Measurements from ENCODE around the gene SMARCB1. TPM values are rescaled to one million over a fixed set of nuclear protein-coding genes. Genes with fewer than 3 reads are reported as not detected.

Gene SMARCB1
- total RNA-seq, 1 experiment from 2014 or later: 115 TPM

DNA sequence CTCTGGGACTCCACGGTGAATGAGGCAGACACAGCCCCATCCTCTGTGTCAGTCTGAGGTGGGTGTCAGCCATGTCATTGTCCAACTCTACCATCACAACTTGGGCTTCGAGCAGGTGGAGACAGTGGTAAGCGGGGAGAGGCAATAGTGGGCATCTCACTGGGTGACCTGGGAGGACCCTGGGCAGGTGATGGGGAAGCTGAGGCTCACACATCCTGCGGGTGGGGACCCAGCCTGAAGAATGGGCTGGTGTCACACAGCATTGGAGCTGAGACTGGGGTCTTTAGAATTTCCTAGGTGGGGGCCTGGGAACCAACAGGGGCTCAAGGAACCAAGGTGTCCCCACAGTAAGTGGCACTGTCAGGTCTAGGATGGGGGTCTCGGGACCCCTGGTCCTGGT is 7.0 kb upstream of the SMARCB1 start:
- H3K27me3 Mint-ChIP-seq (ENCODE audit: insufficient read depth, unreplicated experiment): no peaks in the 10 kb centered on the region
- BruUV-seq (replicated peaks): no TSS peak
- no peaks in the 10 kb centered on the region for H3K36me3 Mint-ChIP-seq (ENCODE audit: insufficient read depth, unreplicated experiment)
- no peak for DNase-seq (ENCODE audit: unreplicated experiment)
- no peaks in the 10 kb centered on the region for H3K9me3 Mint-ChIP-seq (ENCODE audit: unreplicated experiment)
- H3K4me1 Mint-ChIP-seq (ENCODE audit: insufficient read depth, unreplicated experiment): peaks cover 16% of the 10 kb centered on the region
- no peak overlapping the region for H3K27ac Mint-ChIP-seq (ENCODE audit: low read depth, unreplicated experiment)
- H3K4me3 Mint-ChIP-seq (ENCODE audit: unreplicated experiment): no peak overlapping the region
- POLR2A ChIA-PET: no interaction called here
- intact Hi-C loops (cut with micrococcal nuclease): no loop called here
- TF ChIP-seq, protein P1, sequence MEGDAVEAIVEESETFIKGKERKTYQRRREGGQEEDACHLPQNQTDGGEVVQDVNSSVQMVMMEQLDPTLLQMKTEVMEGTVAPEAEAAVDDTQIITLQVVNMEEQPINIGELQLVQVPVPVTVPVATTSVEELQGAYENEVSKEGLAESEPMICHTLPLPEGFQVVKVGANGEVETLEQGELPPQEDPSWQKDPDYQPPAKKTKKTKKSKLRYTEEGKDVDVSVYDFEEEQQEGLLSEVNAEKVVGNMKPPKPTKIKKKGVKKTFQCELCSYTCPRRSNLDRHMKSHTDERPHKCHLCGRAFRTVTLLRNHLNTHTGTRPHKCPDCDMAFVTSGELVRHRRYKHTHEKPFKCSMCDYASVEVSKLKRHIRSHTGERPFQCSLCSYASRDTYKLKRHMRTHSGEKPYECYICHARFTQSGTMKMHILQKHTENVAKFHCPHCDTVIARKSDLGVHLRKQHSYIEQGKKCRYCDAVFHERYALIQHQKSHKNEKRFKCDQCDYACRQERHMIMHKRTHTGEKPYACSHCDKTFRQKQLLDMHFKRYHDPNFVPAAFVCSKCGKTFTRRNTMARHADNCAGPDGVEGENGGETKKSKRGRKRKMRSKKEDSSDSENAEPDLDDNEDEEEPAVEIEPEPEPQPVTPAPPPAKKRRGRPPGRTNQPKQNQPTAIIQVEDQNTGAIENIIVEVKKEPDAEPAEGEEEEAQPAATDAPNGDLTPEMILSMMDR (IDR thresholded peaks at IDR 0.05; ENCODE audit: unreplicated experiment): no peak
- CTCF ChIA-PET: no interaction called here

DNA sequence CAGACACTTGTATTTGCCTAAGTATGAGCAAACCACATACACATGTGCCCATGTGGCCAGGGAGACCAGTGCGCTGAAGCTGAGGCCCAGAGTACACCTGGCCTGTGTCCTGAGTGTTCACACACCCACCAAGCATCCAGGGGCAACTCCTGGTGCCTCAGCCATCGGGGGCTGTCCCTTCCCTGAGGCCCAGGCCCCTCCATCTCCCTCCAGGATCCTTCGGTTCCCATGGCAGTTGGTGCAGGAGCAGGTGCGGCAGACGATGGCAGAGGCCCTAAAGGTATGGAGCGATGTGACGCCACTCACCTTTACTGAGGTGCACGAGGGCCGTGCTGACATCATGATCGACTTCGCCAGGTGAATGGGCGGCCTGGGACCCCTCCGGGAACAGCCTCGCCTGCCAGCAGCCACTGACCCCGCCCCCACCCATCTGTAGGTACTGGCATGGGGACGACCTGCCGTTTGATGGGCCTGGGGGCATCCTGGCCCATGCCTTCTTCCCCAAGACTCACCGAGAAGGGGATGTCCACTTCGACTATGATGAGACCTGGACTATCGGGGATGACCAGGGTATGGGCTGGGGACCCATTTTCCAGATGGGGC is 6.5 kb upstream of the SMARCB1 start:
- POLR2A ChIA-PET: interaction anchor here (1.6 kb wide), 1 partner anchor 8 kb away, joined by 8 read pairs; the partner anchor contains the start of gene MMP11
- BruUV-seq (replicated peaks): no TSS peak
- TF ChIP-seq, protein P1 (IDR thresholded peaks at IDR 0.05; ENCODE audit: unreplicated experiment): no peak
- Mint-ChIP-seq H3K9me3 (ENCODE audit: unreplicated experiment) (no peaks in the 10 kb centered on the region), H3K27ac (ENCODE audit: low read depth, unreplicated experiment) (no peak overlapping the region), H3K27me3 (ENCODE audit: insufficient read depth, unreplicated experiment) (no peaks in the 10 kb centered on the region), H3K36me3 (ENCODE audit: insufficient read depth, unreplicated experiment) (no peaks in the 10 kb centered on the region), H3K4me3 (ENCODE audit: unreplicated experiment) (no peak overlapping the region), H3K4me1 (ENCODE audit: insufficient read depth, unreplicated experiment) (peaks cover 13% of the 10 kb centered on the region)
- intact Hi-C loops (cut with micrococcal nuclease): no loop called here
- CTCF ChIA-PET: no interaction called here
- DNase-seq (ENCODE audit: unreplicated experiment): no peak

DNA sequence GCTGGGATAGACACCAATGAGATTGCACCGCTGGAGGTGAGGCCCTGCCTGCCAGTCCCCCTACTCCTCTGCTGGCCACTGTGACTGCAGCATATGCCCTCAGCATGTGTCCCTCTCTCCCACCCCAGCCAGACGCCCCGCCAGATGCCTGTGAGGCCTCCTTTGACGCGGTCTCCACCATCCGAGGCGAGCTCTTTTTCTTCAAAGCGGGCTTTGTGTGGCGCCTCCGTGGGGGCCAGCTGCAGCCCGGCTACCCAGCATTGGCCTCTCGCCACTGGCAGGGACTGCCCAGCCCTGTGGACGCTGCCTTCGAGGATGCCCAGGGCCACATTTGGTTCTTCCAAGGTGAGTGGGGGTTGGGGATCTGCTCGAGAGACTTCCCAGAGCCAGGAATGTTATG is 5.7 kb upstream of the SMARCB1 start:
- BruUV-seq (replicated peaks): no TSS peak
- no peaks in the 10 kb centered on the region for H3K36me3 Mint-ChIP-seq (ENCODE audit: insufficient read depth, unreplicated experiment)
- intact Hi-C loops (cut with micrococcal nuclease): no loop called here
- POLR2A ChIA-PET: interaction anchor here (0.6 to 2.0 kb wide), 7 partner anchors 9 to 522 kb away, joined by 3 to 8 read pairs (median 3); partner anchors contain the start of genes MIF, MMP11 and SLC2A11
- no peaks in the 10 kb centered on the region for H3K27me3 Mint-ChIP-seq (ENCODE audit: insufficient read depth, unreplicated experiment)
- peaks cover 13% of the 10 kb centered on the region for H3K4me1 Mint-ChIP-seq (ENCODE audit: insufficient read depth, unreplicated experiment)
- peak overlapping the region; percentile 38 for H3K4me3 Mint-ChIP-seq (ENCODE audit: unreplicated experiment)
- CTCF ChIA-PET: interaction anchor here (0.7 kb wide), 1 partner anchor 69 kb away, joined by 3 read pairs; no protein-coding TSS in a partner anchor
- DNase-seq (ENCODE audit: unreplicated experiment): no peak
- no peaks in the 10 kb centered on the region for H3K9me3 Mint-ChIP-seq (ENCODE audit: unreplicated experiment)
- TF ChIP-seq, protein P1 (IDR thresholded peaks at IDR 0.05; ENCODE audit: unreplicated experiment): no peak
- H3K27ac Mint-ChIP-seq (ENCODE audit: low read depth, unreplicated experiment): peak overlapping the region; percentile 80

DNA sequence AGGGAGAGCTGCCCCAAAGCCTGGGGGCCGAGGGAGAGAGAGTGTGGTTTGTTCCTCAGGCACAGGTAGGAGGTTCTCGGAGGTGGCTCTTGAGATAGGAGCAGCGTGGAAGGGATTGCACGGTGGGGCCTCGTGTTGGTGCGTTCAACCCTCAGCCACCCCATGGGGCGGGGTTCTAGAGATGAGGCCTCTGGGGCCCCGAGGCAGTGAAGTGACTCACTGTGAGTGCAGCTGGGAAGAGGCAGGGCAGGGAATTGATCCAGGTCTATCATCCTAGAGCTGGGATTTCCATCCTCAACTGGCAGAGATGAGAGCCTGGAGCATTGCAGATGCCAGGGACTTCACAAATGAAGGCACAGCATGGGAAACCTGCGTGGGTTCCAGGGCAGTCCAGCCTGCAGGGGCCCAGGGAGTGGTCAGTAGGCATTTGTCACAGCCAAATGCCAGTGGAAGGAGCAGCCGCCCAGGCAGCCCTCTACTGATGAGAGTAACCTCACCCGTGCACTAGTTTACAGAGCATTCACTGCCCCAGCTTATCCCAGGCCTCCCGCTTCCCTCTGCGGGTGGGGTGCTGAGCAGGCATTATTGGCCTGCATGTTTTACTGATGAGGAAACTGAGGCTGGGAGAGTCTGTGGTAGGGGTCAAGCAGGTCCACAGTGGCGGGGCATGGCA is 5.1 kb upstream of the SMARCB1 start:
- Mint-ChIP-seq H3K27me3 (ENCODE audit: insufficient read depth, unreplicated experiment) (no peaks in the 10 kb centered on the region), H3K4me3 (ENCODE audit: unreplicated experiment) (peak overlapping the region; percentile 38), H3K36me3 (ENCODE audit: insufficient read depth, unreplicated experiment) (no peaks in the 10 kb centered on the region), H3K4me1 (ENCODE audit: insufficient read depth, unreplicated experiment) (peaks cover 13% of the 10 kb centered on the region), H3K27ac (ENCODE audit: low read depth, unreplicated experiment) (peak overlapping the region; percentile 80), H3K9me3 (ENCODE audit: unreplicated experiment) (no peaks in the 10 kb centered on the region)
- TF ChIP-seq, protein P1 (IDR thresholded peaks at IDR 0.05; ENCODE audit: unreplicated experiment): no peak
- intact Hi-C loops (cut with micrococcal nuclease): no loop called here
- ChIA-PET CTCF (interaction anchor here (0.7 kb wide), 1 partner anchor 69 kb away, joined by 3 read pairs; no protein-coding TSS in a partner anchor), POLR2A (interaction anchor here (0.6 to 2.0 kb wide), 7 partner anchors 10 to 523 kb away, joined by 3 to 8 read pairs (median 3); partner anchors contain the start of genes MIF, MMP11 and SLC2A11)
- no TSS peak for BruUV-seq (replicated peaks)
- peak; percentile 93 for DNase-seq (ENCODE audit: unreplicated experiment)

Data from MCF 10A (cell line).